ENCODE results near the gene NEK5. TPM values are rescaled to one million over a fixed set of nuclear protein-coding genes. Genes with fewer than 3 reads are reported as not detected.
A peak's percentile ranks its signal among the peaks of the same experiment; 100 is the strongest.

The NEK5 gene
- total RNA-seq, 1 experiment from 2014 or later: 0.07 TPM

GRCh38 chr13:52162279-52163101 lies 33.6 kb upstream of the NEK5 start:
- no peak overlapping the region for H3K27ac ChIP-seq (ENCODE audit: low read length)
- H3F3A ChIP-seq (ENCODE audit: low read length, unreplicated experiment): no peaks in the 10 kb centered on the region
- CTCF ChIA-PET: no interaction called here
- no peak overlapping the region for H2AFZ ChIP-seq (ENCODE audit: low read length)
- no peak for TF ChIP-seq EZH2 (IDR thresholded peaks at IDR 0.05; ENCODE audit: low read length, unreplicated experiment)
- TF ChIP-seq CTCF (conservative IDR thresholded peaks at IDR 0.05; ENCODE audit: low read depth, low read length): no peak
- TF ChIP-seq EZH2phosphoT487 (IDR thresholded peaks at IDR 0.05; ENCODE audit: borderline replicate concordance, low read length): no peak
- H3K4me1 ChIP-seq (ENCODE audit: insufficient read depth, low read length): peaks cover 16% of the 10 kb centered on the region
- intact Hi-C loops (cut with micrococcal nuclease): no loop called here
- no TSS peak for BruUV-seq (replicated peaks)
- no peaks in the 10 kb centered on the region for H3K9me2 ChIP-seq (replicated peaks; ENCODE audit: low read length)
- DNase-seq (peak; percentile 52), ATAC-seq (peak; percentile 54)
- H3K4me3 ChIP-seq (ENCODE audit: low read length): no peak overlapping the region
- H3K36me3 ChIP-seq (ENCODE audit: low read depth, low read length): no peaks in the 10 kb centered on the region
- POLR2A ChIA-PET (ENCODE audit: unreplicated experiment): interaction anchor here (0.6 kb wide), 1 partner anchor 709 kb away, joined by 3 read pairs; no protein-coding TSS in a partner anchor
- H3K27me3 ChIP-seq (ENCODE audit: low read length): no peaks in the 10 kb centered on the region
- no peak overlapping the region for H3K9ac ChIP-seq (ENCODE audit: low read length)
- no peaks in the 10 kb centered on the region for H3K79me2 ChIP-seq (ENCODE audit: low read length)
- no peak overlapping the region for H3K4me2 ChIP-seq (ENCODE audit: low read length)
- H3K9me3 ChIP-seq (ENCODE audit: low read length): no peaks in the 10 kb centered on the region
- no peaks in the 10 kb centered on the region for H4K20me1 ChIP-seq (ENCODE audit: low read length)

GRCh38 chr13:52161181-52161646 lies 32.3 kb upstream of the NEK5 start:
- intact Hi-C loops (cut with micrococcal nuclease): no loop called here
- no peaks in the 10 kb centered on the region for H3K9me3 ChIP-seq (ENCODE audit: low read length)
- no peaks in the 10 kb centered on the region for H3F3A ChIP-seq (ENCODE audit: low read length, unreplicated experiment)
- no peak overlapping the region for H2AFZ ChIP-seq (ENCODE audit: low read length)
- no peaks in the 10 kb centered on the region for H3K36me3 ChIP-seq (ENCODE audit: low read depth, low read length)
- H3K79me2 ChIP-seq (ENCODE audit: low read length): no peaks in the 10 kb centered on the region
- BruUV-seq (replicated peaks): no TSS peak
- no peak for TF ChIP-seq CTCF (conservative IDR thresholded peaks at IDR 0.05; ENCODE audit: low read depth, low read length)
- TF ChIP-seq EZH2phosphoT487 (IDR thresholded peaks at IDR 0.05; ENCODE audit: borderline replicate concordance, low read length): no peak
- TF ChIP-seq EZH2 (IDR thresholded peaks at IDR 0.05; ENCODE audit: low read length, unreplicated experiment): no peak
- DNase-seq (no peak), ATAC-seq (no peak)
- no peak overlapping the region for H3K4me2 ChIP-seq (ENCODE audit: low read length)
- H3K9me2 ChIP-seq (replicated peaks; ENCODE audit: low read length): no peaks in the 10 kb centered on the region
- H3K27ac ChIP-seq (ENCODE audit: low read length): no peak overlapping the region
- H3K4me1 ChIP-seq (ENCODE audit: insufficient read depth, low read length): peaks cover 16% of the 10 kb centered on the region
- H3K9ac ChIP-seq (ENCODE audit: low read length): no peak overlapping the region
- no peaks in the 10 kb centered on the region for H4K20me1 ChIP-seq (ENCODE audit: low read length)
- ChIA-PET POLR2A (ENCODE audit: unreplicated experiment) (no interaction called here), CTCF (no interaction called here)
- H3K27me3 ChIP-seq (ENCODE audit: low read length): no peaks in the 10 kb centered on the region
- no peak overlapping the region for H3K4me3 ChIP-seq (ENCODE audit: low read length)

- POLR2A ChIA-PET (ENCODE audit: unreplicated experiment): no interaction called here
- H3K79me2 ChIP-seq (ENCODE audit: low read length): no peaks in the 10 kb centered on the region
- no peak for TF ChIP-seq EZH2phosphoT487 (IDR thresholded peaks at IDR 0.05; ENCODE audit: borderline replicate concordance, low read length)
- no peaks in the 10 kb centered on the region for H4K20me1 ChIP-seq (ENCODE audit: low read length)
- H3F3A ChIP-seq (ENCODE audit: low read length, unreplicated experiment): no peaks in the 10 kb centered on the region
- no peaks in the 10 kb centered on the region for H3K9me2 ChIP-seq (replicated peaks; ENCODE audit: low read length)
- intact Hi-C loops (cut with micrococcal nuclease): no loop called here
- BruUV-seq (replicated peaks): no TSS peak
- H3K27me3 ChIP-seq (ENCODE audit: low read length): no peaks in the 10 kb centered on the region
- ATAC-seq (no peak), DNase-seq (no peak)
- no peak overlapping the region for H2AFZ ChIP-seq (ENCODE audit: low read length)
- no peak overlapping the region for H3K4me3 ChIP-seq (ENCODE audit: low read length)
- no peak overlapping the region for H3K27ac ChIP-seq (ENCODE audit: low read length)
- H3K9me3 ChIP-seq (ENCODE audit: low read length): no peaks in the 10 kb centered on the region
- no peak overlapping the region for H3K9ac ChIP-seq (ENCODE audit: low read length)
- H3K4me1 ChIP-seq (ENCODE audit: insufficient read depth, low read length): peaks cover 16% of the 10 kb centered on the region
- no peaks in the 10 kb centered on the region for H3K36me3 ChIP-seq (ENCODE audit: low read depth, low read length)
- H3K4me2 ChIP-seq (ENCODE audit: low read length): no peak overlapping the region
- CTCF ChIA-PET: no interaction called here
These were observed 31.6 kb upstream of the NEK5 start for GRCh38 chr13:52160506-52160905.
